Fibroblast of lung (primary cell): ENCODE results near the gene NR6A1.

Experiments used
- EZH2 ChIP-seq: IDR thresholded peaks from 2 replicates; pipeline ENCODE4 v1.5.1; 2012; ENCODE audit warnings: low read length, control low read depth, mild to moderate bottlenecking; ENCODE audit errors: missing control alignments
- TF ChIP-seq, protein P1 (sequence below), 2 donors: IDR thresholded peaks in 1 of 2; conservative IDR thresholded peaks in 1 of 2; 1 replicate in 1 of 2; 2 replicates in 1 of 2; pipeline ENCODE4 v1.5.1; 2011 to 2012; ENCODE audit warnings: low read length in 2 of 2, control low read depth in 1 of 2, inconsistent platforms in 1 of 2, low read depth in 1 of 2, mild to moderate bottlenecking in 1 of 2

DNA sequence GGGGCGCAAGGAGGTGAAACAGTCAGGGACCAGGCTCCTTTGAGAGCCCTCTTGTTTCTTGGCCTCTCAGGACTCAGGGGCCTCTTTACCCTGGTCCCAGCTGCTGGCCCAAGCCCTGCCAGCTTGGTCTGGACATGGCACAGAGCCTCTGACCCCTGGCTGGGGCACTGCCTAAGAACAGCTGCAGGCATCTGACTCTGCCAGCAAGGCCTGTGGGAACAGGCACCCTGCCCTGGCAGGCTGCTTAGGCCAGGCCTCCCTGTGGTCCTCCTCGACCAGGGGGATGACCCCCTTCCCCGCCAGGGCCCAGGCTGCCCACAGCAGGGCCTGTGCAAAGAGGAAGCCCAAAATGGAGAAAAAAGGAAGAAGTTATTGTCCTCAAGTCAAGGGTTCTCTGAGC is 31.3 kb upstream of the NR6A1 start:
- TF ChIP-seq, protein P1, sequence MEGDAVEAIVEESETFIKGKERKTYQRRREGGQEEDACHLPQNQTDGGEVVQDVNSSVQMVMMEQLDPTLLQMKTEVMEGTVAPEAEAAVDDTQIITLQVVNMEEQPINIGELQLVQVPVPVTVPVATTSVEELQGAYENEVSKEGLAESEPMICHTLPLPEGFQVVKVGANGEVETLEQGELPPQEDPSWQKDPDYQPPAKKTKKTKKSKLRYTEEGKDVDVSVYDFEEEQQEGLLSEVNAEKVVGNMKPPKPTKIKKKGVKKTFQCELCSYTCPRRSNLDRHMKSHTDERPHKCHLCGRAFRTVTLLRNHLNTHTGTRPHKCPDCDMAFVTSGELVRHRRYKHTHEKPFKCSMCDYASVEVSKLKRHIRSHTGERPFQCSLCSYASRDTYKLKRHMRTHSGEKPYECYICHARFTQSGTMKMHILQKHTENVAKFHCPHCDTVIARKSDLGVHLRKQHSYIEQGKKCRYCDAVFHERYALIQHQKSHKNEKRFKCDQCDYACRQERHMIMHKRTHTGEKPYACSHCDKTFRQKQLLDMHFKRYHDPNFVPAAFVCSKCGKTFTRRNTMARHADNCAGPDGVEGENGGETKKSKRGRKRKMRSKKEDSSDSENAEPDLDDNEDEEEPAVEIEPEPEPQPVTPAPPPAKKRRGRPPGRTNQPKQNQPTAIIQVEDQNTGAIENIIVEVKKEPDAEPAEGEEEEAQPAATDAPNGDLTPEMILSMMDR (conservative IDR thresholded peaks at IDR 0.05 in 1 of 2, IDR thresholded peaks at IDR 0.05 in 1 of 2; ENCODE audit: low read depth in 1 of 2, low read length in 2 of 2) = no peak
- TF ChIP-seq EZH2 = no peak
